ENCODE data around the gene KCNQ1.

KCNQ1 gene

DNA sequence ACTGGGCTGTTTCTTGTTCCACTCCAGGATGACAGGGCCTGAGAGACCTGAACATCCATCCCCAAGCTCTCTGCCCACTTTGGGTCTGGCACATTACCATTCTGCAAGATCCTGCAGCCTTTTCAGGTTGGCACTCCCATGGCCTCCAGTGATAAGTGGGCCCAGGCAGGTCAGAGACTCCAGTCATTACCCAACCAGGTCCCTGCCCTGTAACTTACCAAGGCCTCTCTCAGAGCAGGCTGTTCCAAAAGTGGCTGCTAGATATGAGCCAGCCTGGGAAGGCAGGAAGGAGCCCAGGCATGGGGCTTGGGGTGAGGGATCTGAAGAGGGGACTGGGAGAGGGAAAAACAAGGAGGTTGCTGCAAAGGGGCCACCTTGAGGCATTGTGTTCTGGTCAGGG, 219.1 kb downstream of the KCNQ1 start:
- DNase-seq (ENCODE audit: low read depth in 2 of 2), result no peak

DNA sequence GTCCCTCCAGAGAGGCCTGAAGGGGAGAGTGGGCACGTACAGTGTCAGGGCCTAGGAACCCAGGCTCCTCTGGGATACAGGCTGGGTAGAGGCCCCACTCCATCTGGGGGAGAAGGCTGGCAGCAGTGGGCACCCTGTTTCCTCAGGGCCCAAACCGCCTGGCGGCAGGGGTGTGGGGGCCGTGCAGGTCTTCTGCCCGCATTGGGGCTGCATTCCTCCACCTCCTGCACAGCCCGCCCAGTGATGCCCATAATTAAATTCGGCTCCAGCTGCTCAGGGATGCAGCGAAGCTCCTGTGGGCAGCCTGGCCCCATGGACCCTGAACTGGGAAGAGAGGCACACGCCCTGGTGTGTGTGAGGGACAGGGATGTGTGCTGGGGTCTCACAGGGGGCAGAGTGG, 219.6 kb downstream of the KCNQ1 start:
- no peak for DNase-seq (ENCODE audit: low read depth in 2 of 2)

DNA sequence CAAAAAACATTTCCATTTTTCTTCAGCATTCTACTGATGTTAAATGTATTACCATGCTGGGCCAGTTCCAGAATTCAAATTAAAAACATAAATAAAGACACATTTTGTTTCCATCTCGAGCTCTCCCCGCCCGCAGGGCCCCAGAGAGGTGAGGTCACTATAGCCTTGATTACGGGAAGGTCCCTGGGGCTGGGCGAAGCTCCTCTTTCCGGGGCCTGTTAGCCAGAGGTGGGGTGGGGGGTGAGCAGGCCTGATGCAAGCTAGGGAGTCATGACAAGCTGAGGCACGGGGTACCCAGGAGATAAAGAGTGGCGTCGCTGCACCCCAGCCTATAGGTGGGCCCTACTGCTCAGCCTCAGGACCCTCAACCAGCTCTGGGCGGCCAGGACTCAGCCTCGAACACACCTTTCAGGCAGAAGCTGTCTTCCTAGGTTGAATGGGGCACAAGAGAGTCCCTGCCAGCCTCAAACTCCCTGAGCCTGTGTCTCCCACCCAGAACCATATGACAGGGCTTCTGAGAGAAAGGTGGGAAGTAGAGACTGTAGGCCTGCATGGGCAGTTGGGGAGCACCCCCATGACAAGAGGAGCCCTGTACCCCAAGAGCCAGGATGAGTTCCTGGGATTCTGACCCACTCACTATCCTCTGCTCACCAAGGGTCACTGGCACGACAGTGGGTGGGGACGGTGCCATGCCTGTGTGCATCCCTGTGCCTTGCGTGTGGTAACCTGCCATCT, 220.2 kb downstream of the KCNQ1 start:
- no peak for DNase-seq (ENCODE audit: low read depth in 2 of 2)

DNA sequence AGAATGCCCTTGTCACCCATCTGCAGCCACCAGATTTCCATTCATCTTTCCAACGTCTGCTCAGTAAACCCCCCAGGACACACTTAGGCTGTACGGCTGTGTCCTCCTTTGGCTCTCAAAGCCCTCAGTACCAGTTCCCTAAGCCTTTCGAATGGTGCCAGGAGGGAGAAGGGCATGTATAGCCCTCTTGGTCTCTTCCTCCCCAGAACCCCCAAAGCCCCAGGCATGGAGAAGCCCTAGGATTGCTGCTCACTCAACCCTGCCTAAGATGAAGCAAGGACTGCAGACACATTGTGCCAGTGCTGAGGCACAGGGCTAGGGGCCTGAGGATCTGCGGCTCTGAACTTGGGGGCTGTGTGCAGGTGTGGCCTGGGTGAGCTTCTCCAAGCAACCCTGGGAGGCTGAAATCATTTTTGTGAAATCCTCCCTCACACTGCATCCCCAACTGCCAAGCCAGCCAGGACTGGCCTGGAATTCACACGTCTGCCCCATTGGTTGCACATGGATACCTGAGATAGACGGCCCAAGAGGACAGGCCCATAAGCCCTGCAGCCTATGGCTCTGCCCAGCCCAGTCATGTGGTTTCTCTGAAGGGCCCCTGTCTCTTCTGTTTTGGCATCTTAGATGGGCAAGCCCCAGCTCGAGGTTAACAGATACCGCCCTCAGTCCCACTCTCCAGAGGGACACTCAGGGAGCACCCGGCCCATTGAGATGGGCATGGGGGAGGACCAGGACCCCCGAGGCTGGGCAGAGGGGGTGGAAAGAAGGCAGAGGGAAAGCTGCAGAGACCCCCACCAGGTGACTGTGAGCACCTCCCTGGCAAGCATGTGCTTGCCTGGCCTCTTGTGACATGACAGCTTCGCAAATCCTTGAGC, 221.0 kb downstream of the KCNQ1 start:
- DNase-seq (ENCODE audit: low read depth in 2 of 2), result no peak

DNA sequence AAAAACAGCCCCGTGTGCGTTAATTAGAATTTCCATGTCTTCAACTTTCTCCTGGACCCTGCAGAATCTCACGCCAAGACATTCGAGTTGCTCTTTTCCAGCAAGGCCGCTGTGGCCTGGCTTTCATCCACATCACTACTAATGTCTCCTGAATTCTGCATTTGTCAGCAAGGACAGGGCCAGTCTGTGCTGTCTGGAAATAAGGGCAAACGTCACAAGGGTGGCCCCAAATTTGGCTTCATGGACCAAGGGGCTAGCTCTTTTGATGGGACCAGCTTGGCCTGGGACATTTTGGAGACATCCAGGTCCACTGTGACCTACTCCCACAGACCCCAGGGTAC, 221.6 kb downstream of the KCNQ1 start:
- DNase-seq (ENCODE audit: low read depth in 2 of 2), result no peak

DNA sequence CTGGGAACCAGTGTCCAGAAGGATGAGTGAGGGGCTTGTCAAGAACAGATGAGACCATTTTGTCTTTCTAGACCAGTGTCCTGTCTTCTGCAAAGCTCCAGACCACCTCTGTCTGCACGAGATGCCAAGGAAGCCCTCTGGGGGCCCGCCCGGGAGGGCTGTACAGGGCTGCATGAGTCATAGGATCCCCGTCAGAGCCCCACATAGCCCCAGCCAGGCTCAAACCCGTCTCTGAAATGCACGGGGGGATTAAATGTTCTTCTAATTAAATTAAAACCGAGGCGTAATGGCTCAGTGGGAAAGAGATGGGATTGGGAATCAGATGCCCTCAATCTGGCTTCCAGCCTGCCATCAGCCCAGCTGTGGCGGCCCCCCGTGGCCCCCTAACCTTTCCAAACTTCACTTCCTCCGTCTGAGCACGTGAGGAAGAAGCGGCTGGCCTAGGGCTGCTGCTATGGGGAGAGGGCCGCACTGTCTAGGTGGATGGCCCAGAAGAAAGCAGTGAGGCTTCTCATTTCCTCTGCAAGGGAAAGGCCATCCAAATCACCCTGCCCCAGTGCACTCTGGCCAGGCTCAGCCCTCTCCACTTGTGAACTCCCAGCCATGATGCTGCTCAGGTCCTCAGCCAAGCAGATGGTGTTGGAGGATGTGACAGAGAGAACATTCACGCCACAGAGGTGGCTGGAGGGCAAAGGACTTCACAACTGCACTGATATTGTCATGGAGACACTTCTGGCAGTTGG, 222.2 kb downstream of the KCNQ1 start:
- no peak for DNase-seq (ENCODE audit: low read depth in 2 of 2)

DNA sequence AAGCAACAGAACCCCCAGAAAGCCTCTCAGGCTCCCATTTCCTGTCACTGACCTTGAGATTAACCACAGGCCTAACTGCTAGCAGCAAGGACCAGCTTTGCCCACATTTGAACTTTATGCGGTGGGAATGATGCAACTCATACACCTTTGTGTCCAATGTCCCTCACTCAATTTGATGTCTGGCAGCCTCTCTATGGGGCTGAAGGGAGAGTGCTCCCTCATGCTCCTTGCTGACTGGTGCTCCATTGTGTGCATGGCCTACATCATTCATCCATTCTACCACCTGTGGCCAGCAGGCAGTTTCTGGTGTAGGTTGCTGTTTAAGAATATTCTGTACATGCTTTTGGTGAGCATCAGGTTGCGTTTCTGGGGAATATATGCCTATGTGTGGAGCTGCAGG, 223.1 kb downstream of the KCNQ1 start:
- DNase-seq (ENCODE audit: low read depth in 2 of 2), result no peak

DNA sequence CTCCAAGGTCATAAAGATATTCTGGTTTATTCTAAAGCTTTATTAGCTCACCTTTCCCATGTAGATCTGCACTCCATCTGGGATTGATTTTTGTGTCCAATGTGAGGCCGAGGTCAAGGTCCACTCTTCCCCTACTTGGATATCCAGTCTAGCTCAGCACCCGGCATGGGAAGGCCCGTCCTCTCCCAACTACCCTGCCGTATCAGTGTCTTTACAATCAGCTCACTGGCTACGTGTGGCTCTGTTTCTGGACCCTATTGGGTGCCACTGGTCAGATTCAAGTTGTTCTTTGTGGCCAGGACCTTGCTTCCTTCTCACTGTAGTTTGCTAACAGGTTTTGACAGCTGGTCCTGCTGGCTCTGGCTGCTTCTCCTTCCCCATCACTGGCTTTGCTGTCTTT, 224.1 kb downstream of the KCNQ1 start:
- no peak for DNase-seq (ENCODE audit: low read depth in 2 of 2)

DNA sequence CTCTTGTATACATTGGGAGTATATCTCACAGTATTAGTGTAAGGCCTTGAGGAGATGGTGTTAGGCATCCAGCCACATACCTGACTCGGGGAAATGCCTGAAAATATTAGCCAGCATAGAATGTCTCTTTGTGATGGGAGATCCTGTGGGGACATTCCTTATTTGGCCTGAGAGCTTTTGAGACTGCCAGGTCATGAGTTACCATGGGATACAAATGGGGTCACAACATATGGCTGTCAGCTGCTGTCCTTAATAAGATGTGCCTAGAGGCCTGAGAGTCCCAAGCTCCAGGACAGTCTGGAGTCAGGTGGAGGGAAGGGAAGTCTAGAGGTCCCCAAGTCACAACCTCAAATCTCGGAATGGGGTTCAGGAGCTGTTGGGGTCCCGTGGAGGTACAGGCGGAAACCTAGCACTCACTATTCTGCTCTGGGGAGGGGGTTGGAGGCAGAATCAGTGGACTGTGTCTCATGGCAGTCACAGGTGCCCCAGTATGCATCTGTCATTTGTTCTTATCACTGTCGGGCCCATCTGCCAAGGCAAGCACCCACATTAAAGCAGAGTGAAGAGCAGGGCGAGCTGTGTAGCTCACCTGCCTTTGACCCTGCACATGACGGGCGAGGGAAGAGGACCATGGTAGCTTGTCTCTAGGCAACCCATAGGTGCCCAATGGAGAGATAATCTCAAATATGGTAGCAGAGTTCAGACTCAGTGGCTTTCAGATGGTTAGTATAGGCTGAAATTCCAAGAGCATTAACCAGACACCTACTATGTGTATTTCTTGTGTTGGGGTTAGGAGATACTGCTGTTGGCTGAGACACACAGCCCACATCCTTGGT, 225.0 kb downstream of the KCNQ1 start:
- no peak for DNase-seq (ENCODE audit: low read depth in 2 of 2)

DNA sequence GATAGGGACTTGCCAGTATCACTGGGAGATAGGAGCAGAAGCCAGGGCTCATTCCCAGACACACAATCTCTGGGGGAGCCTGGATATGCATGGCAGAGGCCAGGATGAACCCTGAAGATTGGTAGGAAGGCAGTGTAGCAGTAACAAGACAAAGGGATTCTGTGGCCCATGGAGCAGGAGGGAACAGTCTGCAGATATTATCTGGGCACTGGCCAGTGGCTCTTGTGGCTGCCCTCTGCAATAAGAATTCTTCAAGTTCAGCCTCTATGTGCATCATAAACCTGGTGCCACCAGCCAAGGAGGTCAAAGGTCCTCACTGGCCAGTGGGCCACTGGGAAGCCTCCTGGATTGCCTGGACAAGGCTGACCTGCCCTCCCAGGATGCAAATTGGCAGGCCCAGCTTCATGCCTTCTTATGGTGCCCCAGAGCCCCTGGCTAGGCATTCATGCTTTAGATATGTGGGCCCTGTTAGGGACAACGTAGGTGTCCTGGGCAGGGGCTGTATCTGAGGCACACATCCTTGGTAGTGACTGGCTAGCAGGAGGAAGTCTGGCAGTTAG, 225.8 kb downstream of the KCNQ1 start:
- DNase-seq (ENCODE audit: low read depth in 2 of 2), result no peak

DNA sequence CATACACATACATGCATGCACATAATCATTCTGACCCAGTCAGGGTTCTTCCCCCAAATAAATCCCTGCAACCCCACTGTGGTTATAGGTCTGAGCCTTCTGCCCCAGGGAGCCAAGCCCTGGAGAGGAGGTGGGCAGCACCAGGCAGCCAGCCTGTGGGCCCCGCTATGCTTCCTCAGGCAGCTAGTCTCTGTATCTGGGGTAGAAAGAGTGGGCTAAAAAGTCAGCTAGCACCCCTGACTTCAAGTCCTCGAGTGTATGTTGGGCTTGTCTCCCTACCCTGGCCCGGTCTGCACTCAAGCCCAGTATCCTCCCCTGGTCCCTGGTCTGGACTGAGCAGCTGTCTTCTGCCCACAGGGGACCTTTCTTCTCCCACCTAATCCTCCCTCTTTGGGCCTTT, 226.9 kb downstream of the KCNQ1 start:
- no peak for DNase-seq (ENCODE audit: low read depth in 2 of 2)

DNA sequence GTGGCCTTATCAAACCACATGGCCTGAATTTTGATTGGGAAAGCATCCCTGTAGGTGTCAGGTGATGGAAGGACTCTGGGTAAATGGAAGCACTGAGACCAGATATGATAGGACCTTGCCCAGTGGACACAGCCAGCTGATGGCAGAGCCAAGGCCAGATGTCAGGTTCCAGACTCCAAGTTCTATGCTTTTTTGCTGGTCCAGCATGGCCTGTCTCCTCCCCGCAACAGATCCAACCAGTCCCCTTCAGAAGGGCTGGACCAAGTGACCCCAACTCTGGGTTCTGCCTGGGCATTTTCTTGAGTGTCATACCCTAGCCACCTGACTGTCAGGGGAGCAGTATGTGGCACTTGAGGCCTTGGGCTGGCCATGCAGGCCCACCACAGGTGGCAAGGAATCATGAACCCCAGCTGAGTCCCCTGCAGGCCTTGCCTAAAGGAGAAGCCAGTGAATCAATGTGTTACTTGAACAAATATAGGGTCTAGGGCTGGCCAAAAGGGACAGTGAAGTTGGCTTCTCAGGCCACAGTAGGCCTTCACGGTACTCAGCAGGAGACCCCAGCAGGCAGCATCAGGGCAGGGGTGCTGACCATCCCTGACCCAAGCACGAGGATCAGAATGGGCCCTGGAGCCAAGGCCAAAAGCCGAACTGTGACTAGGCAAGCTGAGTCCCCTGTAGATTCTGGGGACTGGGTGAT, 227.9 kb downstream of the KCNQ1 start:
- no peak for DNase-seq (ENCODE audit: low read depth in 2 of 2)

DNA sequence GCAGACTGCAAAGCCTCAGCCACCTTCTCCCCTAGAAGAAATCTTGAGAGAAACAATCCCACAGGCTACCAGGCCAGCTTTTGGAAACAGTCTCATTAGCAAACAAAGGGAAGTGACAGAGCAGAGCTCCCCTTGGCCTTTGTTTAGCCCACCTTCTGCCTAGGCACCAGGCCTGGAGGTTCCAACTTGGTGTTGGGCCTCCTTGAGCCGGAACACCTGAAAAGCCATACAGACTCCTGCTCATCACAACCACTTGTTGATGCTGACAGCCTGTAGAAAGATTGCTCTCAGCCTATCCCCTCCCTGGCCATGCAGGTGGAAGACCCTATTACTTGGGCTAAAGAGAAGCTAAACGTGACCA, 228.4 kb downstream of the KCNQ1 start:
- no peak for DNase-seq (ENCODE audit: low read depth in 2 of 2)

DNA sequence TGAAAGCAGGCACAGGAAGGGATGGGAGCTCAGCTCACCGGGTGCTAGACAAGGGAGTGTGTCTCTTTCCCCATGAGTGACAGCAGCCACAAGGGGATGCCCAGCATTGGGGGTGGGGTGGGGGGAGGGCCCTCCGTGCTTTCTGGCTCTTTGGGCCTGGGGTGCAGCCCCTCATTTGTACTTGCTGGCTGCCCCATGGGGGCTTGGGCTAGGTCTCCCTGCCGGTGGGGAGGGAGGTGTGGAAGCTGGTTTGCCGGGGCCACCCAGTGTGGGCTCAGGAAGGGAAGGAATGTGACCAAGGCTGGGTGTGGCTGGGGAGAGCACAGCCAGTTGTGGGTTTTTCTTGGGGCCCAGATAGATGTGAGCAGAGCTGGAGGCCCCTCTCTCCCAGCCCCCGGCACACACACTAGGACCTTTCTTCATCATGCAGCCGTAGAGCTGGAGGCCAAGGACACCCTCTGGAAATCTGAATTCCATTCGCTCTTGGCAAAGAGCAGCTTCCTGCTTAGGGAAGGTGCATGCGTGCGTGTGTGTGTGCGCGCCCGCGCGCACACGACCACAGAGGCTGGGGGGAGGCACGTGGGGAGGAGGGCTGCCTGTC, 229.2 kb downstream of the KCNQ1 start:
- DNase-seq (ENCODE audit: low read depth in 2 of 2), result no peak

DNA sequence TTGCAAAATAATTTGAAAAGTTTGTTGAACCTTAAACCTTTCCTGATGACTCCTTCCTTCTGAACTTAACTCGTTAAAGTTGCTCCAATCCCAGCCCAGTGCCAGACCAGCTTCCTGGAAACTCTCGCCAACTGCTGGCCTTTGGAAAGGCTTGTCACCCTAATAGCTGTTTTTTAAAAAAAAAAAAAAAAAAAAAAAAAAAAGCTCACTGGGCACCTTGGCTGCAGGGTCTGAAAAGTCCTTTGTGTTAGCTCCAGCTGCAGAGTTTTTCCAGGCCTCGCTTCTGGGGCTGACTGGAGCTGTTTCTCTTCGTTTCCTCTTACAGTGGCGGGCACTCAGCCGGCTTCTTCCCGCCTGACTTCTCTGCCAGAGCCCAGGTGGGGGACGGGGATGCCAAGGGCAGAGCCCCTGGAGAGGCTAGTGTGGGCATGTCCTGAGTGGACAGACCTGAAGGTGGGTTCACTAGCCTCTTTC, 229.9 kb downstream of the KCNQ1 start:
- DNase-seq (ENCODE audit: low read depth in 2 of 2), result no peak

DNA sequence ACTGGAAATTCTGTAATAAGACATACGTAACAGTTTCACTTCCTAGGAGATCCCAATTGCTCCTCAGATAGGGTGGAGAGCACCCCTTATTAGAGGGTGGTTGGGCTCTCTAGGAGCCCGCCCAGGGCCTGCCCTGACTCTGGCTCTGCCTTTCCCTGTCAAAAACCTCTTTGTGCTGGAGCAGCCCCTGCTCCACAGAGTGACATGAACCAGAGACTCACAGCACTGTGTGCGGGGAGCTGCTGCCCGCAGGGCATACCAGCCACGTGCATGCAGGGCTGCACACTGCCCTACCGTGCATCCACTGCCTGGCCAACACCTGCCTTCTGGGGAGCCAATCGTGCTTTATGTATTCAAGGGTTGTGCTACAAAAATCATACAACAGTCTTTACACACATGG, 230.7 kb downstream of the KCNQ1 start:
- no peak for DNase-seq (ENCODE audit: low read depth in 2 of 2)

DNA sequence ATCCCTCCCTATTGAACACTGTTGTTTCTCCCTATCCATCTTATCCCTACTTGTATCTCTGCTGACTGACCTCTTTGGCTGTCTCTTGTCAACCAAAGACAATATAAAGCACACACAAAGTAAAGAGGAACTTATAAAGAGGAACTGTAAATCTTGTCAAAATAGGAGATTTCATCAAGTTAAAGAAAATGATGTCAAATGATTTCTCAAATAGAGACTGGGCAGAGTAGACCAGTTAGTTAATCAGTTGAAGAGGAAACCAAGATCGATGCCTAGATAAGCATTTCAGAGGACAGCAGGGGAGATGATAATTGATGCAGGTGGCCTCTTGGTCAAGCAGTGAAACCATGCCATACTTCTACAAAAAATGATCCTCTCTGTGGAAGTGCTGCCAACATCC, 232.3 kb downstream of the KCNQ1 start:
- no peak for DNase-seq (ENCODE audit: low read depth in 2 of 2)

DNA sequence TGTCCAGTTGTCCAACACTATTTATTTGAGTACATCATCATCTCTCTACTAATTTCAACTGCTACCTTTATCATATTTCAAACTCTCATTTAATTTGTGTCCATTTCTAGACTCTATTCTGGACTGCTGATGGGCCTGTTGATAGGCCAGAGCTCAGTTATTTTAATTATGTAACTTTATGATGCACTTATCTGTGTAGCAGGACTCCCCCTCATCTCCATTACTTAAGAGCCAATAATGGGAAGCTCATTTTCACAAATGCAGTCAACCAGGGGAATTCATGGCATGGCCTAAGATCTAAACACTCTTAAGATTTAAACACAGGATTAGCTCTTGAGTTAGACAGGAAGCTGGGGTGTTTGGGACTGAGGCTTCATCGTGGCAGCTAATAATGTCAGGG, 233.6 kb downstream of the KCNQ1 start:
- DNase-seq (ENCODE audit: low read depth in 2 of 2), result no peak

DNA sequence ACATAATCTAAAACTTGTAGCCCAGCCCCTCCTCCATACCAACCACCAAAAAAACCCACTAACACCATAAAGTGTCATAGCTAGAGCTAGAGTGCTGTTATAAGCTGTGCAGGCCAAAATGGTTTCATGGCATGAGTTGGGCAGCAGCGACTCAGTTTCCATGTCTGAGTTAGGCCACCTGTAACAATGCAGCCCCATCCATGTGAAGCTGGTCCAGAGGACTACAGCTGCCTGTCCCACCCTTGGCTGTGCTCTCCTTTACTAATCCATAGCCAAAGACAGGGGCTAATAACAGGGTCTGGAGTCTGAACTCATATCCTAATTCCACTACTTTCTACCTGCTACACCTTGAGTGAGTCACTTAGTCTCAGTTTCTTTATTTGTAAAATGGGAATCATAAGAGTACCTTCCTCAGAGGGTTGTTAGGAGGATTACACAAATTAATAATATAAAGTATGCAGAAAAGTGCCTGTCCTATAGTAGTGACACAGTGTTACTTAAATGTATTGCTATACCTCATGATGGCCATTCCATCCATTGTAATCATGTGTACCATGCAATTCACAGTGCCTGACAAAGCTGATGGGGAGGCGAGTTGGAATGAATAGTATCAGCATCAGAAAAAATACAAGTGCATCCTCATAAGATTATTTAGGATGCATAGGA, 234.3 kb downstream of the KCNQ1 start:
- no peak for DNase-seq (ENCODE audit: low read depth in 2 of 2)

Data from activated CD4-positive, alpha-beta T cell treated with anti-CD3 and anti-CD28 coated beads for 24 hours (primary cell).